Measurements from ENCODE around the gene PHAX. TPM values are rescaled to one million over a fixed set of nuclear protein-coding genes. Genes with fewer than 3 reads are reported as not detected.
A peak's percentile ranks its signal among the peaks of the same experiment; 100 is the strongest.
"Not testable (repeated sequence)": the region's sequence is repeated elsewhere in the genome, so short reads cannot be mapped to it uniquely, and the experiment has no call there.

PHAX gene
- total RNA-seq, 4 donors from 2014 or later: 31.0 to 82.7 (median 72.9) TPM

DNA sequence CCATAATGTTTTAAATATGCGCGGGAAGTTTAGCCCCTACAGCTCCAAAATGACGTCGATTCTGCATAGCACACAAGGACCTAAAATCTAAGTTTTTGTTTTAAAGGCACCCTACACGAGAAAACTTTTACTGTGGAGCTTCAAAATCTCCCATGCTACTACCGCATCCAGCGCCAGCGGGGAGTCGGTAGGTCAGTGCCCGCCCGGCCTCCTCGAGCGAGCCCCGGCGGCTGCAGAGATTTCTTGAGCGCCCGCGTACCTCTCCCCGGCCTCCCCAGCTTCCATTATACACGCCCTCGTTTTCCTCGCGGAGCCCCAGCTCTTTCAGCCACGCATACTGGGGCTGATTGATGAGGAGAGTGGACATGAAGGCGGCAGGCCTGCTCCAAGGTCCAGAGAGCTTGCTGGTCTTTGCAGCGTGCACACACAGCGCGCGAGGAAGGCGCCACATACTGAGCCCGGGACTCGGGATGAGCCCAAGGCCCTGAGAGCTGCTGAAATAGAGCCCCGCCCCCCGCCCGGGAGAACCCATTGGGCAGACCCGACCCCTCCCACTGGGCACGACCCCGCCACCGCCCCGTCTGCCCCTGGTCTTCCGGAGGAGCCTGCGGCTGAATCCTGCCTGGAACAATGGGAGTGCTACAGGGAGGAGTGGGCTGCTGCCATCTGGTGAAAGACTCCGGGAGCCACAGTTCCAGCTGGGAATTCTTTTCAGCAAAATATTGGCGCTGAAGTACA lies 5.8 kb upstream of the PHAX start, which contains the start of gene ALDH7A1:
Gene ALDH7A1, minus strand, starts transcription at position 472 of the 738 bp plus-strand sequence. Its CDS starts 21 bp downstream, at position 451.
- no peaks in the 10 kb centered on the region for H3K4me1 ChIP-seq
- H3K27ac ChIP-seq: peak within 1 kb of the TSS; percentile 83
- peak within 1 kb of the TSS; percentile 76 to 79 for H3K4me3 ChIP-seq
- DNase-seq: peak; percentile 88 to 92
- H3K27me3 ChIP-seq: no peaks in the 10 kb centered on the region
- no peaks in the 10 kb centered on the region for H3K36me3 ChIP-seq
- TF ChIP-seq POLR2A (IDR thresholded peaks at IDR 0.05): peak; percentile 26 to 57
- TF ChIP-seq, protein P1, sequence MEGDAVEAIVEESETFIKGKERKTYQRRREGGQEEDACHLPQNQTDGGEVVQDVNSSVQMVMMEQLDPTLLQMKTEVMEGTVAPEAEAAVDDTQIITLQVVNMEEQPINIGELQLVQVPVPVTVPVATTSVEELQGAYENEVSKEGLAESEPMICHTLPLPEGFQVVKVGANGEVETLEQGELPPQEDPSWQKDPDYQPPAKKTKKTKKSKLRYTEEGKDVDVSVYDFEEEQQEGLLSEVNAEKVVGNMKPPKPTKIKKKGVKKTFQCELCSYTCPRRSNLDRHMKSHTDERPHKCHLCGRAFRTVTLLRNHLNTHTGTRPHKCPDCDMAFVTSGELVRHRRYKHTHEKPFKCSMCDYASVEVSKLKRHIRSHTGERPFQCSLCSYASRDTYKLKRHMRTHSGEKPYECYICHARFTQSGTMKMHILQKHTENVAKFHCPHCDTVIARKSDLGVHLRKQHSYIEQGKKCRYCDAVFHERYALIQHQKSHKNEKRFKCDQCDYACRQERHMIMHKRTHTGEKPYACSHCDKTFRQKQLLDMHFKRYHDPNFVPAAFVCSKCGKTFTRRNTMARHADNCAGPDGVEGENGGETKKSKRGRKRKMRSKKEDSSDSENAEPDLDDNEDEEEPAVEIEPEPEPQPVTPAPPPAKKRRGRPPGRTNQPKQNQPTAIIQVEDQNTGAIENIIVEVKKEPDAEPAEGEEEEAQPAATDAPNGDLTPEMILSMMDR (IDR thresholded peaks at IDR 0.05): peak; percentile 57 to 62 (median 58)
- H3K9me3 ChIP-seq: no peaks in the 10 kb centered on the region
- intact Hi-C loops (cut with DNase I; ENCODE audit: low total_unique reads): no loop called here

DNA sequence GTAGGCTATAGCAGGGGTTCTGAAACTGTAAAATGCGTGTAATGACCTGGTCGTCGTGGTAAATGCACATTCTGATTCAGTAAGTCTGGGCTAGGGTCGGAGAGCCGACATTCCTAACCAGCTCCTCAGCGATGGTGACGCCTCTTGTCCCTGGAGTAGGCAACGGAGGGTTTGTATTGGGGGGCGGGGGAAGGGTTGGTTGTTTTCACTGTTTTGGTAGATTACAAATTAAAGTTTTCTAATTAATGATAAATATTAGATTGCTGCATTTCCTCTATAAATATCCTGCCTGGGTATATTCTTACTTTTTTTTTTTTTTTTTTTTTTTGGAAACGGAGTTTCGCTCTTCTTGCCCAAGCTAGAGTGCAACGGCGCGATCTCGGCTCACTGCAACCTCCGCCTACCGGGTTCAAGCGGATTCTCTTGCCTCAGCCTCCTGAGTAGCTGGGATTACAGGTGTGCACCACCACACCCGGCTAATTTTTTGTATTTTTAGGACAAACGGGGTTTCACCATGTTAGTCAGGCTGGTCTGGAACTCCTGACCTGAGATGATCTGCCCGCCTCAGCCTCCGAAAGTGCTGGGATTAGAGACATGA lies 5.2 kb upstream of the PHAX start:
- H3K9me3 ChIP-seq: no peaks in the 10 kb centered on the region
- no peaks in the 10 kb centered on the region for H3K36me3 ChIP-seq
- no peaks in the 10 kb centered on the region for H3K4me1 ChIP-seq
- intact Hi-C loops (cut with DNase I; ENCODE audit: low total_unique reads): no loop called here
- DNase-seq: no peak
- peak overlapping the region; percentile 76 to 79 for H3K4me3 ChIP-seq
- TF ChIP-seq, protein P1 (IDR thresholded peaks at IDR 0.05): no peak
- TF ChIP-seq POLR2A (IDR thresholded peaks at IDR 0.05): no peak
- no peaks in the 10 kb centered on the region for H3K27me3 ChIP-seq
- H3K27ac ChIP-seq: peak overlapping the region; percentile 83

DNA sequence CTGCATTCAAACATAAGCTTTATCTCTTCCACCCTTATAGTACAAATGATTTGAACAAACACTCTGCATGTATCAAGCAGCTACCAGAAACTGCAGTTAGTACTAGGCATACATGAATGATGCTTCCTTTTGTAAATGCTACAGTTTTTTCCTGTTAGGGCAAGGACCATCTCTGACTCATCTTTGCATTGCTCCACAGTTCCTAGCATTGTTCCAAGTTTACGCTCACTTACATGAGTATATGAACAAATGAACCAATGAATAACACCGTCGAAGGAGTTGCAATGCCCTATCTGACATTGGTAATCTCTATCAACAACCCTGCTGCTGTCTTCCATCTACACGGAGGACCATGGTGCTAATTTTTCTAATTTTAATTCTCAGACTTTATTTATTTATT lies 3.6 kb upstream of the PHAX start:
- Histone ChIP-seq H3K36me3 (no peaks in the 10 kb centered on the region), H3K4me1 (peaks cover 0 to 7% of the 10 kb centered on the region in 2 donors), H3K27me3 (no peaks in the 10 kb centered on the region), H3K4me3 (no peak overlapping the region), H3K9me3 (no peaks in the 10 kb centered on the region), H3K27ac (no peak overlapping the region)
- TF ChIP-seq, protein P1 (IDR thresholded peaks at IDR 0.05): no peak
- no peak for TF ChIP-seq POLR2A (IDR thresholded peaks at IDR 0.05)
- no peak for DNase-seq
- intact Hi-C loops (cut with DNase I; ENCODE audit: low total_unique reads): no loop called here

GRCh38 chr5:126599499-126599898 lies 1.2 kb upstream of the PHAX start:
- Histone ChIP-seq H3K27ac (no peak overlapping the region), H3K36me3 (no peaks in the 10 kb centered on the region), H3K27me3 (no peaks in the 10 kb centered on the region), H3K9me3 (no peaks in the 10 kb centered on the region), H3K4me3 (no peak overlapping the region), H3K4me1 (peaks cover 0 to 8% of the 10 kb centered on the region in 2 donors)
- intact Hi-C loops (cut with DNase I; ENCODE audit: low total_unique reads): no loop called here
- DNase-seq: no peak
- TF ChIP-seq POLR2A (IDR thresholded peaks at IDR 0.05): no peak
- TF ChIP-seq, protein P1 (IDR thresholded peaks at IDR 0.05): no peak

- H3K9me3 ChIP-seq; intact Hi-C loops (cut with DNase I; ENCODE audit: low total_unique reads); DNase-seq; H3K27me3 ChIP-seq; H3K36me3 ChIP-seq: not testable (repeated sequence)
- H3K4me3 ChIP-seq: peak overlapping the region in 1 of 2 donors; percentile 99
- peaks cover 2 to 11% of the 10 kb centered on the region in 2 donors for H3K4me1 ChIP-seq
- H3K27ac ChIP-seq: peak overlapping the region; percentile 86 to 87
These were observed 646 bp upstream of the PHAX start for GRCh38 chr5:126599971-126600630.

Measured in uterus (tissue), 4 donors.